ENCODE data around the gene TPM3.
A peak's percentile ranks its signal among the peaks of the same experiment; 100 is the strongest.
"Not testable (repeated sequence)": the region's sequence is repeated elsewhere in the genome, so short reads cannot be mapped to it uniquely, and the experiment has no call there.

The TPM3 gene

GRCh38 chr1:154159554-154159953 lies 32.3 kb downstream of the TPM3 start:
- no peak for DNase-seq

GRCh38 chr1:154158307-154159125 lies 33.4 kb downstream of the TPM3 start:
- no peak for DNase-seq

- peak; percentile 79 to 85 for DNase-seq
These were observed 34.2 kb downstream of the TPM3 start for GRCh38 chr1:154157520-154158306.

GRCh38 chr1:154155251-154155650 lies 36.6 kb downstream of the TPM3 start:
- DNase-seq, result no peak

- no peak for DNase-seq
These were observed 37.2 kb downstream of the TPM3 start, which contains the start of gene NUP210L for GRCh38 chr1:154154534-154155191. TSS of gene NUP210L (minus strand) at chr1:154155073.

- DNase-seq, result no peak
These were observed 37.8 kb downstream of the TPM3 start for GRCh38 chr1:154154053-154154452.

- no peak for DNase-seq
These were observed 40.6 kb downstream of the TPM3 start for GRCh38 chr1:154151311-154151710.

GRCh38 chr1:154148807-154149206 lies 43.1 kb downstream of the TPM3 start:
- no peak for DNase-seq

GRCh38 chr1:154147505-154147904 lies 44.4 kb downstream of the TPM3 start:
- not testable (repeated sequence) for DNase-seq

- no peak for DNase-seq
These were observed 45.9 kb downstream of the TPM3 start for GRCh38 chr1:154145986-154146385.

- DNase-seq, result no peak
These were observed 49.5 kb downstream of the TPM3 start for GRCh38 chr1:154142358-154142757.

GRCh38 chr1:154141240-154141639 lies 50.7 kb downstream of the TPM3 start:
- DNase-seq, result no peak

GRCh38 chr1:154137888-154138287 lies 54.0 kb downstream of the TPM3 start:
- no peak for DNase-seq

GRCh38 chr1:154133256-154133655 lies 58.6 kb downstream of the TPM3 start:
- DNase-seq, result no peak

- DNase-seq, result no peak
These were observed 62.4 kb downstream of the TPM3 start for GRCh38 chr1:154129391-154129970.

GRCh38 chr1:154123205-154123604 lies 68.7 kb downstream of the TPM3 start:
- DNase-seq, result not testable (repeated sequence)

GRCh38 chr1:154117642-154118041 lies 74.3 kb downstream of the TPM3 start:
- DNase-seq, result no peak

- DNase-seq, result peak in 1 of 2 donors; percentile 23
These were observed 76.7 kb downstream of the TPM3 start for GRCh38 chr1:154115180-154115579.
